SK-N-SH (cell line): Measurements from ENCODE around the gene SLC25A47. TPM values are rescaled to one million over a fixed set of nuclear protein-coding genes. Genes with fewer than 3 reads are reported as not detected.

Source experiments
- CTCF ChIA-PET: fragments of 300-600, 350-600 bp; formaldehyde crosslinking; extraction: SDS; loops from one replicate; lab custom pipeline; 2021; lab: Yijun Ruan, JAX
- POLR2A ChIA-PET: fragments of 350-600 bp; sonication (Branson Sonifier 250); formaldehyde crosslinking; extraction: SDS; loops from one replicate; lab custom pipeline; 2020; ENCODE audit warnings: antibody characterized with exemption, inconsistent platforms; lab: Yijun Ruan, JAX
- DNase-seq: peaks from one replicate; pipeline ENCODE4 v3.0.0; 2012
- H2AFZ ChIP-seq: fragments of 200-600 bp; sonication (generic); 2 replicates; pipeline ENCODE4 v1.8.1; 2016; ENCODE audit warnings: antibody characterized with exemption, mild to moderate bottlenecking, low read depth
- H3F3A ChIP-seq: fragments of 200-600 bp; sonication (generic); replicated peaks from 2 replicates; pipeline ENCODE3; 2016; ENCODE audit warnings: antibody characterized with exemption, mild to moderate bottlenecking; ENCODE audit not compliant: insufficient read depth
- H3K27ac ChIP-seq, 2 experiments: fragments of 200-500 bp in 1 of 2; fragments of 200-600 bp in 1 of 2; sonication (Bioruptor generic) in 1 of 2; sonication (generic), shearing (Covaris generic) in 1 of 2; 2 replicates each; pipeline versions ENCODE4 v1.5.1 to v1.6.1; 2014 to 2016; ENCODE audit warnings: low read depth in 2 of 2, inconsistent platforms in 1 of 2, low read length in 1 of 2, mild to moderate bottlenecking in 1 of 2, mixed read lengths in 1 of 2
- H3K27me3 ChIP-seq: fragments of 200-600 bp; sonication (generic), shearing (Covaris generic); 2 replicates; pipeline ENCODE4 v1.6.1; 2016; ENCODE audit warnings: mixed run types; ENCODE audit not compliant: insufficient read depth
- H3K36me3 ChIP-seq, 2 experiments: fragments of 200-500 bp in 1 of 2; fragments of 200-600 bp in 1 of 2; sonication (Bioruptor generic) in 1 of 2; sonication (generic) in 1 of 2; replicated peaks in 1 of 2; 2 replicates each; pipeline versions ENCODE3 to v1.5.1; 2014 to 2016; ENCODE audit warnings: low read length in 1 of 2, mild to moderate bottlenecking in 1 of 2; ENCODE audit not compliant: insufficient read depth in 2 of 2, control insufficient read depth in 1 of 2
- H3K4me1 ChIP-seq, 2 experiments: fragments of 200-500 bp in 1 of 2; fragments of 200-600 bp in 1 of 2; sonication (Bioruptor generic) in 1 of 2; sonication (generic), shearing (Covaris generic) in 1 of 2; 2 replicates each; pipeline versions ENCODE4 v1.5.1 to v1.6.1; 2014 to 2016; ENCODE audit warnings: low read depth in 1 of 2, low read length in 1 of 2, mixed run types in 1 of 2; ENCODE audit not compliant: insufficient read depth in 2 of 2, control insufficient read depth in 1 of 2
- H3K4me2 ChIP-seq: fragments of 200-600 bp; sonication (generic), shearing (Covaris generic); 2 replicates; pipeline ENCODE4 v1.6.1; 2017; ENCODE audit warnings: mixed run types
- H3K4me3 ChIP-seq, 2 experiments: fragments of 200-500 bp in 1 of 2; fragments of 200-600 bp in 1 of 2; sonication (Bioruptor generic) in 1 of 2; sonication (generic), shearing (Covaris generic) in 1 of 2; 2 replicates each; pipeline versions ENCODE4 v1.5.1 to v1.8.1; 2014 to 2016; ENCODE audit warnings: low read depth in 2 of 2, inconsistent platforms in 1 of 2, low read length in 1 of 2, mild to moderate bottlenecking in 1 of 2, mixed read lengths in 1 of 2, moderate library complexity in 1 of 2
- H3K79me2 ChIP-seq: fragments of 200-600 bp; sonication (generic); 2 replicates; pipeline ENCODE4 v1.8.1; 2017; ENCODE audit warnings: mild to moderate bottlenecking; ENCODE audit not compliant: insufficient read depth
- H3K9ac ChIP-seq: fragments of 200-600 bp; sonication (generic); 2 replicates; pipeline ENCODE4 v1.6.1; 2017; ENCODE audit warnings: mixed run types
- H3K9me2 ChIP-seq: fragments of 200-600 bp; sonication (generic); 2 replicates; pipeline ENCODE4 v1.6.1; 2017; ENCODE audit warnings: mixed run types
- H3K9me3 ChIP-seq: fragments of 200-600 bp; sonication (generic); 2 replicates; pipeline ENCODE4 v1.6.1; 2017; ENCODE audit warnings: mixed run types, mild to moderate bottlenecking, moderate library complexity
- H4K20me1 ChIP-seq: fragments of 200-600 bp; sonication (generic); 2 replicates; pipeline ENCODE4 v1.6.1; 2017; ENCODE audit warnings: mild to moderate bottlenecking, mixed run types; ENCODE audit not compliant: insufficient read depth
- CHD2 ChIP-seq: fragments of 150-350 bp; IDR thresholded peaks from 2 replicates; pipeline ENCODE4 v1.6.1; 2018; ENCODE audit warnings: low read length; ENCODE audit not compliant: partially characterized antibody
- ELF1 ChIP-seq: IDR thresholded peaks from 2 replicates; pipeline ENCODE4 v1.4.0; 2012
- FOXJ3 ChIP-seq: sonication (generic); formaldehyde crosslinking; IDR thresholded peaks from 2 replicates; pipeline ENCODE4 v1.5.1; 2020; ENCODE audit warnings: mild to moderate bottlenecking, missing genetic modification reagents
- POLR2AphosphoS5 ChIP-seq: IDR thresholded peaks from 2 replicates; pipeline ENCODE4 v1.6.1; 2012; ENCODE audit warnings: low read depth, low read length
- RAD21 ChIP-seq: IDR thresholded peaks from 2 replicates; pipeline ENCODE4 v1.6.1; 2012; ENCODE audit warnings: mild to moderate bottlenecking, low read length
- RXRA ChIP-seq: IDR thresholded peaks from 2 replicates; pipeline ENCODE4 v1.4.0; 2012; ENCODE audit warnings: low read depth, mild to moderate bottlenecking, borderline replicate concordance
- TEAD4 ChIP-seq: IDR thresholded peaks from 2 replicates; pipeline ENCODE4 v1.4.0; 2012; ENCODE audit warnings: mild to moderate bottlenecking, borderline replicate concordance; ENCODE audit not compliant: insufficient read depth
- WGBS: methylation state at CpG from one replicate; pipeline ENCODE4 v1.1.6; 2017; ENCODE audit warnings: low lambda C conversion rate; 5-methylcytosine and 5-hydroxymethylcytosine counted together
- polyA plus RNA-seq, 3 experiments: library from polyadenylated mRNA; depleted of rRNA; stranded (reverse); fragments of >200 nt; gene quantifications; 2 replicates each; pipeline ENCODE4 v1.2.3, GENCODE V29; 2012
- TF ChIP-seq, protein P1 (sequence below): fragments of 150-350 bp; IDR thresholded peaks from 2 replicates; pipeline ENCODE4 v1.6.1; 2017; ENCODE audit warnings: antibody characterized with exemption, low read length, low read depth, borderline replicate concordance
- TF ChIP-seq, protein P2 (sequence below): fragments of 150-350 bp; IDR thresholded peaks from 2 replicates; pipeline ENCODE4 v1.6.1; 2016; ENCODE audit warnings: mild to moderate bottlenecking, low read depth, low read length

Gene SLC25A47
- polyA plus RNA-seq, 1 of the 3 experiments (the other 2 are of a cell fraction): not detected

DNA sequence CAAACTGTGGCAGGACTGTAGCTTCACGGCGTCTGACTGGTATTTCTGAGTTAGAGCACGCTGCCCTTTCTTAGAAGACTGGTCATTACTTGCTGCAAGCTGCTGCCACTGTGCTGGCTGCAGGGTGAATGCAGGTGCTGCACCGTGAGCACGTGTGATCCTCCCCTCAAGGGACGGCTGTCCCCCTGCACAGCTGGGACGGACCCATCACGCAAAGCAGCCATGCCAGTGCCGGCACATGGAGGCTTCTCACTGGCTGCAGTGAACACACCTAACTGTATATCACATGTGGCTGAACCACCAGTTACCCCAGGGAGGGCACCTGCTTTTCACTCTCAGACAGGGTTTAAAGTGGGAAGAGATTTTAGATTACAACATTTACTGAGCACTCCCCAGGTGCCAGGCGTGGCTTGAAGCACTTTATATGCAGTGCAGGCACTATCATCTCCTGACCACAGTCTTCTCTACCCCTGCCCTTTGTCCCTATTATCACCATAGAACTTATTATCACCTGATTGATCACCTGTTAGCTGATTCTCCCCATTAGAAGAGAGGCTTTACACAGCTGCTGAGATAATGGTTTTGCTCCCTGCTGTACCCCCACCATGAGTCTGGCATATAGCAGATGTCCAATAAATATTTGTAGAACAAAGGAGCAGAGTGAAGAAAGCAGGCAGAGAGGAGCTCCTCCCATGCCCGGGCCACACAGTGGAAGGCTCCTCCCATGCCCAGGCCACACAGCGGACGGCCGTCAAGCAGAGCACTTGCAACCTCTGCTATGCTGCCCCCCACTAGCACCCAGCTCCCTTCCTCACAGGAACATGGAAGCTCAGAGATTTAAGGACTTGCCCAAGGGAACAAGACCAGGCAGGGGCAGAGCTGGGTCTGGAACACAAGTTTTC is 25.9 kb downstream of the SLC25A47 start:
- no peaks in the 10 kb centered on the region for H3K79me2 ChIP-seq
- ChIA-PET CTCF (interaction anchor here (0.9 to 2.0 kb wide), 2 partner anchors 29 to 65 kb away, joined by 3 to 8 read pairs; no protein-coding TSS in a partner anchor), POLR2A (interaction anchor here (1.3 kb wide), 1 partner anchor 26 kb away, joined by 5 read pairs; a partner anchor contains a TSS)
- H3K4me3 ChIP-seq: no peak overlapping the region
- DNase-seq: no peak
- H3K36me3 ChIP-seq: peaks cover 25 to 57% of the 10 kb centered on the region in 2 experiments
- H3K27me3 ChIP-seq: no peaks in the 10 kb centered on the region
- no peaks in the 10 kb centered on the region for H3F3A ChIP-seq
- H3K4me1 ChIP-seq: peaks cover 0 to 3% of the 10 kb centered on the region in 2 experiments; a peak in 1 of 4 replicates
- no peak overlapping the region for H2AFZ ChIP-seq
- H3K4me2 ChIP-seq: no peak overlapping the region
- no peaks in the 10 kb centered on the region for H3K9me2 ChIP-seq
- H3K27ac ChIP-seq: no peak overlapping the region; a peak in 1 of 4 replicates
- 90% methylated on average over 12 of the region's 14 CpGs for WGBS
- H3K9me3 ChIP-seq: no peaks in the 10 kb centered on the region
- H3K9ac ChIP-seq: no peak overlapping the region
- no peaks in the 10 kb centered on the region for H4K20me1 ChIP-seq
- TF ChIP-seq RAD21: no peak
- TF ChIP-seq POLR2AphosphoS5: no peak
- TF ChIP-seq TEAD4: no peak

DNA sequence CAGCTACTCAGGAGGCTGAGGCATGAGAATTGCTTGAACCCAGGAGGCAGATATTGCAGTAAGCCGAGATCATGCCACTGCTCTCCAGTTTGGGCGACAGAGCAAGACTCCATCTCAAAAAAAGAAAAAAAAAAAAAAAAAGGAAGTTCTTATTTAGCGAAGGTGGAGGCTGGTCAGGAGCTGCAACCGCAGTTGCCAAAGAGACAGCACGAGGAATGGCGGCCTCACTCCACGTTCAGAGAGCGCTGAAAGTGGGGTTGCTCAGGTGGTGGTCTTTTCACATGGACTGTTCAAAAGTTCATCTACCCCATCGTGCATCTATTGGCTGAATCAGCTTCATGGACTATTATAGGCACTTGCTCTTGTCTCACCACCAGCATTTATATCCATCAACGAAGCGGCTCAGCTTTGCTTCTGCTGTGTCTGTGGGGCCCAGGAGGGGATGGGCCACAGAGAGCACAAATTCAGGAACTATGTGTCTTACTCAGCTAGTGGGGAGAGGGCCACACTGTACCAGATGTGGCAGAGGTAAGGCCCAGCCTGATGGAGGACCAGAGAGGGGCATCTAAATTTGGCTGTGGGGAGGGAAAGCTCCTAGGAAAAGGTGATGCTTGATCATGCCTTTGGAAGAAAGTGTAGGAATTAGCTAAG is 27.3 kb downstream of the SLC25A47 start:
- Histone ChIP-seq H3K9me3 (no peaks in the 10 kb centered on the region), H3K27me3 (no peaks in the 10 kb centered on the region), H3K9ac (no peak overlapping the region), H3K36me3 (peaks cover 38 to 67% of the 10 kb centered on the region in 2 experiments), H3K9me2 (no peaks in the 10 kb centered on the region), H3K4me1 (peaks cover 0 to 3% of the 10 kb centered on the region in 2 experiments; a peak in 1 of 4 replicates), H3K4me2 (no peak overlapping the region), H3F3A (no peaks in the 10 kb centered on the region), H3K4me3 (no peak overlapping the region), H3K79me2 (no peaks in the 10 kb centered on the region), H3K27ac (no peak overlapping the region), H2AFZ (no peak overlapping the region), H4K20me1 (no peaks in the 10 kb centered on the region)
- DNase-seq: no peak
- TF ChIP-seq, protein P1, sequence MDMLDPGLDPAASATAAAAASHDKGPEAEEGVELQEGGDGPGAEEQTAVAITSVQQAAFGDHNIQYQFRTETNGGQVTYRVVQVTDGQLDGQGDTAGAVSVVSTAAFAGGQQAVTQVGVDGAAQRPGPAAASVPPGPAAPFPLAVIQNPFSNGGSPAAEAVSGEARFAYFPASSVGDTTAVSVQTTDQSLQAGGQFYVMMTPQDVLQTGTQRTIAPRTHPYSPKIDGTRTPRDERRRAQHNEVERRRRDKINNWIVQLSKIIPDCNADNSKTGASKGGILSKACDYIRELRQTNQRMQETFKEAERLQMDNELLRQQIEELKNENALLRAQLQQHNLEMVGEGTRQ: no peak
- no peak for TF ChIP-seq ELF1
- TF ChIP-seq, protein P2, sequence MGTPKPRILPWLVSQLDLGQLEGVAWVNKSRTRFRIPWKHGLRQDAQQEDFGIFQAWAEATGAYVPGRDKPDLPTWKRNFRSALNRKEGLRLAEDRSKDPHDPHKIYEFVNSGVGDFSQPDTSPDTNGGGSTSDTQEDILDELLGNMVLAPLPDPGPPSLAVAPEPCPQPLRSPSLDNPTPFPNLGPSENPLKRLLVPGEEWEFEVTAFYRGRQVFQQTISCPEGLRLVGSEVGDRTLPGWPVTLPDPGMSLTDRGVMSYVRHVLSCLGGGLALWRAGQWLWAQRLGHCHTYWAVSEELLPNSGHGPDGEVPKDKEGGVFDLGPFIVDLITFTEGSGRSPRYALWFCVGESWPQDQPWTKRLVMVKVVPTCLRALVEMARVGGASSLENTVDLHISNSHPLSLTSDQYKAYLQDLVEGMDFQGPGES: no peak
- TF ChIP-seq FOXJ3 (CRISPR knock-in tag): no peak
- no peak for TF ChIP-seq POLR2AphosphoS5
- TF ChIP-seq RXRA: no peak
- no peak for TF ChIP-seq CHD2
- WGBS: 98% methylated on average over 11 of the region's 11 CpGs
- POLR2A ChIA-PET: no interaction called here
- CTCF ChIA-PET: interaction anchor here (2.0 kb wide), 1 partner anchor 27 kb away, joined by 8 read pairs; no protein-coding TSS in a partner anchor
